Choroid plexus epithelial cell (primary cell): ENCODE measurements around the gene ATN1.

Source experiments
- DNase-seq: peaks from one replicate; pipeline ENCODE4 v3.0.0-alpha.2; 2010; ENCODE audit warnings: low read depth
- H3K4me3 ChIP-seq: 2 replicates; pipeline ENCODE4 v1.5.1; 2011; ENCODE audit warnings: low read depth, mild to moderate bottlenecking, control low read depth, low read length, moderate library complexity
- CTCF ChIP-seq: conservative IDR thresholded peaks from 2 replicates; pipeline ENCODE4 v1.5.1; 2011; ENCODE audit warnings: low read depth, mild to moderate bottlenecking, control low read depth, inconsistent platforms, low read length, moderate library complexity

The ATN1 gene

GRCh38 chr12:6915789-6916285 lies 11.9 kb upstream of the ATN1 start:
- TF ChIP-seq CTCF: no peak
- no peak for DNase-seq
- H3K4me3 ChIP-seq: no peak overlapping the region

GRCh38 chr12:6916426-6917200 lies 11.1 kb upstream of the ATN1 start:
- no peak for TF ChIP-seq CTCF
- H3K4me3 ChIP-seq: no peak overlapping the region
- no peak for DNase-seq

- DNase-seq: no peak
- no peak for TF ChIP-seq CTCF
Observed at GRCh38 chr12:6917491-6918231, 10.1 kb upstream of the ATN1 start.

GRCh38 chr12:6919588-6919987 lies 8.2 kb upstream of the ATN1 start:
- peak; percentile 9 for TF ChIP-seq CTCF
- no peak overlapping the region for H3K4me3 ChIP-seq
- DNase-seq: no peak

More at GRCh38 chr12:6917491-6918231, 10.1 kb upstream of the ATN1 start:
- H3K4me3 ChIP-seq: no peak overlapping the region

- no peak overlapping the region for H3K4me3 ChIP-seq
- TF ChIP-seq CTCF: no peak
- no peak for DNase-seq
Observed at GRCh38 chr12:6921539-6921938, 6.2 kb upstream of the ATN1 start.

GRCh38 chr12:6921996-6922946 lies 5.5 kb upstream of the ATN1 start:
- no peak overlapping the region for H3K4me3 ChIP-seq
- no peak for TF ChIP-seq CTCF
- DNase-seq: no peak
